ENCODE measurements around the gene WNT8A.
A peak's percentile ranks its signal among the peaks of the same experiment; 100 is the strongest.

The WNT8A gene

GRCh38 chr5:138092301-138092700 lies 8.5 kb downstream of the WNT8A start:
- DNase-seq: no peak

DNA sequence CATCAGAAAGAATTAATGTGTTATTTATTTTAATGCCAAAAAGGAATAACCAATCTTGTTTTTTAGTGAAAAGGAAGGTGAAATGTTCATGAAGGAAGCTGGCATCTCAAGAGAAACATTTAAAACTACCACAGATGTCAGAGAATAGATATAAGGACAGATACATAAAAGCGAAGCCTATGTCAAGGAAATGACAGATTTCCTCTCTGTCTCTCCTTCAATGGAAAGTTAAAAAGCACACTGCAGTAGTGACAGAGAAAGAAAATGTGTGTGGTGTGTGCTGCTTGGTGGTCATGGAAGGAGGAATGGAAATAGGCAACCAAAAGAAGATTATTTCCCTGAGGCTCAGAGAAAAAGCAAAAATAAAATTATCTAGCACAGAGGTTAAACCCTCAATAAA lies 9.2 kb downstream of the WNT8A start:
- no peak for DNase-seq

DNA sequence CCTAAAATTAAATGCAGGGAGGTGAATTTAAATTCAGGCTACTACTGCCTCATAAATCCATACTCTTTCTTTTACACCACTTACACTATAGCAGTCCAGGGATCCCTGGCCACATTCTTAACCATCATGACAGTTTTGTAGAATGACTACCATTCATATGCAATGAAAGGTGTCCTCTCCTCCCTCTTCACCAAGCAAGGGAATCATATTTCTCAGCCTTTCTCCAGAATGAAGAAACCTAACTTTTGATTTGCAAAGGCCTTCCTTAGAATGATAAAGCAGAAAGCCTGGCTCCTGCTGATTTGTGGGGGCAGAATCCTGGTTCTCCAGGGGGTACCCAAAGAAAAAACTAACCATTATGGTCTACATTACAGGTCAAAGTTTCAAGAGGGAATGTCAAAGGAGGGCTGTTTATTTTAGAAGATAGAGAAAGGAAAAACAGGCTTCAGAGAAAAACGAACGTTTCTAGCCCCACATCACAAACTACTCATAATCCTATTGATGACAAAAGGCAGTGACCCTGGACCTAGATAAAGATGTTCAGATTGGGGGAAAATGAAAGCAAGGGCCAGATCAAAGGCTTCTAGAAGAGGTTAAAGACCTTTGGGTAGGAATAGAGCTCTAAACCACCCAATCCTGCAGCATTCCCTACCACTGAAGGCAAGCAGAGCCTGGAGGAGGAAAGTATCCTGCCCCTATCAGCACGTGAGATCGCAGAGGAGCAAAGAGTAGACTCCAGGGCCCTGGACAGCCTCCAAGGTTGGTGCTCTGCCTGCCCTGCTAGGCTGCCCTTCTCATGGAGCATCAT lies 11.5 kb downstream of the WNT8A start:
- DNase-seq: no peak

GRCh38 chr5:138096363-138096762 lies 12.5 kb downstream of the WNT8A start:
- DNase-seq: no peak

- DNase-seq: no peak
These were observed 13.4 kb downstream of the WNT8A start for GRCh38 chr5:138096997-138097828.

DNA sequence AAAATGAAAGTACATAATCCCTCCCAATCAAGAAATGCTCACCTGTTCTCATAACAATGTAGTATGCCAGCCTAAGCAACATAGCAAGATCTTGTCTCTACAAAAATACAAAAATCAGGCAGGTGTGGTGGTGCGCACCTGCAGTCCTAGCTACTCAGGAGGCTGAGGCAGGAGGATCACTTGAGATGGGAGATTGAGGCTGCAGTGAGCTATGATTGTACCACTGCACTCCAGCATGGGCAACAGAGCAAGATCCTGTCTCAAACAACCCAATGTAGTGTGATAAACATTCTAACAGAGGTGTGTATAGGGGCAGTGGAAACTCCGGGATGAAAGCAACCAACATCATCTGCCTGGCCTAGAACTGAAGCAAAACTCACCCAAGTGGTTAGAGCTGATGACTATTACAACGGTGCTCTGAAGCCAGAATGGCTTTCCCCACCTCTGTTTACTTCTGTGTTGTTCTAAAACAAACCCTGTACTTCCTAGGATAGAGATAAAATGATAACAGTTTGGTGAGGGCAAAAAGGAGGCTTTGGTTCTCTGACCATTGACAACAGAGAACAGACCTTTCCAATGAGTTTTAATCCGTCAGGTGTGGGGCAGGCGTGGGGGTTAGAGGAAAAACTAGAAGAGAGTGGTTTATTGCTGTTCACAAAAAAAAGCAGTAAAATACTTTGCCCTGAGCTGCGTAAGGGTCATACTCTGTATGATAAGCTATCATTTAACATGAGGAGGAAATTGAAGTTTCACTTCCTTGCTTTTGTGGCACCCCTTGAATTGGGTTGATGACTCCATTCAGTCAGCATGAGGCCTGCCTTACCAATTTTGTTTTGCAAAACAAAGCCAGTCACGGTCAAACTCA lies 18.9 kb downstream of the WNT8A start:
- DNase-seq: peak; percentile 17

DNA sequence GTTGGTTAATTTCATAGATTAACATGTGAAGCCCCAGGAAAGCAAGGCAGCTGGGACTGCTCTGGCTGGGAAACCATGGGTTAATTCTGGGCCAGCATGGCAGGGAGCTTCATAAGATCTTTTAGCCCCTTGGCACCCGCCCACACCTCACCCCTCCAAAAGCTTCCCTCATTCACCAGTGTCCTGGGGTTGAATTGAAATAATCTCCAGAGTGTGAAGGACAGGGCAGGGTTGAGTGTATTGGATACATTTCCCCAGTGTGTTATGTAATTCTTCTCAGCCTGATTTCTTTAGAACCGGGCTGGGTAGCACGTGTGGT lies 19.4 kb downstream of the WNT8A start:
- no peak for DNase-seq

- no peak for DNase-seq
These were observed 21.9 kb downstream of the WNT8A start for GRCh38 chr5:138105709-138106108.

DNA sequence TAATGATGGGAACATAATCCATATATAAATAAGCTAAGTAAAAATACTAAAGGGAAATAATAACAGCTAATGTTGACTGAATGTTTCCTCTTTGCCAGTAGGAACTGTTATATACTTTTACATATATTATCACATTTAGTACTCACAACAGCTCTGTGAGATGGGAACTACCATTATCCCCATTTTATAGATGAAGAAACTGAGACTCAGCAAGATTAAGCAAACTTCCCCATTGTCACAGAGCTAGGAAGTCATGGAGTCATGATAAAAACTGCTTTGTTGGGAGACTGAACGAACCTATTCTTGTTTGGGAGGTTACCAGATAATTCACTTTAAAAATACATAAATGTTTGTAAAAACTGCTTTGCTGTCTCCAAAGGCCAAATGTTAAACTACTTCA lies 23.4 kb downstream of the WNT8A start:
- no peak for DNase-seq

DNA sequence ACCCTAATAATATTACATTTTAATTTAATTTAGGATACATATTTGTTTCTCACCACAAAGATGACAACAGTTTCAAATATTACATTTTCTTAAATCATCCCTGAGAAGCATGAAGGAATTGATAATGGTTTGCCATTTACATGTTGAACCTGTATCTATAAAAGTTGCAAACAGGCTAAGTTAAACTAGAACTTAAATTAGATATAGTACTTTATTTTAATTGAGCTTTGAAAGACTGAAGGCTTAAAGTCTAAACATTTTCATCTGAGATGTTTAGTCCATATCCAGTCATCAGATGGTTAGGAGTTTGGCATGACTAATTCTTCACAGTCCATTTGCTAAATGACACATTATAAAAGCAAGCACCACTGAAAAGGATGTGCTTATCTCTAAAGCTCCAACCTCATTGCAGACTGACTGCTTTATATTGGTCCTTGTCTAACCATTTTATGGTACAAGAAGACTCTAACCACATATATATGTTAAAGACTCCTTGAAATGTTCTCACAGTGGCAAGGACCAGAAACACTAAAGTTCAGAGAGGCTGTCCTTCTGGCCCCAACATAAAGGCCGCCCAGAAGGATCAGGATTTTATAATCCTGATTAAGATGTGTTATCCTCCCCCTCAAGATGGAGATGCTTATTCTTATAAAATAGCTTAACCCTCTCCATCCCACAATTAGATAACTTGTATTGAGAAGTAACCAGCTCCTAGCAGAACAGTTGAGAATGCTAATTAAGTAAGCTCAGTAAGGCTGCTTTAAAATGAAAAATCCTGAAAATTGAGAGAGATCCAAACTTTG lies 25.8 kb downstream of the WNT8A start:
- no peak for DNase-seq

DNA sequence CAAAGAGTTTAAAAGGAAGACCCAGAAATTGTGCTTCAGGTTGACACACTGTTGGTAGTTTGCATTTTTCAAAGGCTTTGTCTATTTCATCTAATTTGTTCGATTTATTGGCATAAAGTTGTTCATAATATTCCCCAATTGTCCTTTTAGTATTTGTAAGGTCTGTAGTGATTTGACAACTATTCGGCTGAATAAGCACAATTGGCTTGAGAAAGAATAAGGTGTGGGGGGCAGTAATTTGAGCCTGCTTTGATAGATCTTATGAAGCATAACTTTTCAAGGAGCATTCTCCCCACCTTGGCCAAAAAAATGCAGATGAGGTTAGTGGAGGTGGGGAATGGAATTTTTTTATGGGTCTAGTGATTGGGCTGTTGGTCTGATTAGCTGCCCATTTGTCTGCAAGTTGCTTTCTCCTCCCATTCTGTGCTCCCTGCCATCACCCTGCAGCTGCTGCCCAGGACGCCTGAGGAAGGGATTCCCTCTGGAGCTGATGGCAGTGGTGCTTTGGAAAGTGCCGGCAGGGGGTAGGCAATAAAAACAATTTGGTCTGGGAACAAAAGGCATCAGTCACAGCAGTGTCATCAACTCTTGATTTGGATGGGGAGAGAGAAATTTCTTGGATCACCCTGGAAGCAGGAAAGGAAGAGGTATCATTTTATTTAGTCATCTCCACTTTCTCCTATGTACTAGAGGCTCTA lies 26.6 kb downstream of the WNT8A start:
- DNase-seq: no peak

DNA sequence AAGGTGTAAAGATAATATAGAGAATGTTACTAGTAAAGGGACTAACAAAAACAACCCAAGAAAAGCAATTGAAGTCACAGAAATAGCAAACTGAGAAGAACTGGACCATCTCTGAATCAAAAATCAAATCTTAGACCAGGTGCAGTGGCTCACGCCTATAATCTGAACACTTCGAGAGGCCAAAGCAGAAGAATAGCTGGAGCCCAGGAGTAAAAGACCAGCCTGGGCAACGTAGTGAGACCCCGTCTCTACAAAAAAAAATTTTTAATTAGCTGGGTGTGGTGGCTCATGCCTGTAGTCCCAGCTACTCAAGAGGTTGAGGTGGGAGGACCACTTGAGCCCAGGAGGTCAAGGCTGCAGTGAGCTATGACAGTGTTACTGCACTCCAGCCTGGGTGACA lies 27.3 kb downstream of the WNT8A start:
- DNase-seq: no peak

DNA sequence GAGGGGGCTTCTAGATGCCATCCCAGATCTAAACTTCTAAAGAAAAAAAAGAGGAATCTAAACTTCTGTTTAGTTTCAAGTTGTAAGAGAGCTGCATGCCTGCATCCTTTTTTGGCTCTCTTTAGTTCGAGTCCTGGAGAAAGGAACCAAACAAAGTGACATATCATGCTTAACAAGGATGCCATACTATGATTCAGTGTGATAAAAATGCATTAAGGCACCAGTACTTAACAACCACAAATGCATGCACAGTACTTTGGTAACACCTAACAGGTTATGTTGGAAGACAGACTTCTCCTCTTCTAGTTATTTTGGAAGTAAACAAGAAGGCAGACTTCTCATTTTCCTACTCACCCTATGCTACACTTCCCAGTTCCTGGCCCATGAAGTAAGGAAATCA lies 28.1 kb downstream of the WNT8A start:
- no peak for DNase-seq

GRCh38 chr5:138115254-138115653 lies 31.4 kb downstream of the WNT8A start:
- no peak for DNase-seq

DNA sequence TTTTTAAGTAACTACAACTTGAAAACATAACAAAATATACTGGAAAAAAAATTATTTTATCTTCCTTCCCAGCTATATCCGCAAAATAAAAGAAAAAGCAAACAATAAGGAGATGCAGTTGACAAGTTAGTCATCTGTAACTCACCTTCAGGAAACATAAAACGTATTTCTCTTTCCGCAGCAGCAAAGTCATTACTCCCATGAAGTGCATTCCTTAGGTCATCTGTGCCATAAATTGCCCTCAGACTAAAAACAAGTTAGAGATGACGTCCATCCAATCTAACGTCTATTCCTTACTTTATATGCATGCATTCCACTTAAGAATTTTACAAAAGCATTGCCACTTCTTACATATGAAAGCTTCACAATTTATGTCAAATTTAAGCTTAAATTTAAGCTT lies 44.5 kb downstream of the WNT8A start:
- no peak for DNase-seq

- no peak for DNase-seq
These were observed 45.5 kb downstream of the WNT8A start for GRCh38 chr5:138129347-138129746.

DNA sequence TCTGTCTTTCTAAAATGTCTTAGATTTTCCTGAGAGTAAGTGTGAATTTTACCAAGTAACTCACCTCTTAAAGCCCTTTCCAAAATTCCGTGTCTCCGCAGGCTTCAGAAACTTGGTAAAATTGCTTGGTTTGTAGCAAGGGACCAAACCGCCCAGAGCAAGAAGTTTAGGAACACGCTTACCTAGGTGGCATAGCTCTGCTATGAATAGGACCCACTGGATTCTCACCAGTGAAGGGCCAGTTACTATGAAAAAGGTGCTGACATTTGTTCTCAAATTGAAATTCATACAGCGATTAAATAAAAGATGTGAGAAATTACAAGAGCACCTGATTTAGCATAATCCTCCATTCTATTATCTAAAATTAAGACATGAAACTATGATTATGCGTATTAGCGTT lies 48.7 kb downstream of the WNT8A start:
- no peak for DNase-seq

- peak; percentile 54 for DNase-seq
These were observed 55.3 kb downstream of the WNT8A start, which contains the start of gene NME5 for GRCh38 chr5:138138949-138139780. Gene NME5, minus strand, starts transcription at chr5:138139428. Its CDS starts 648 bp downstream, at chr5:138138780.

GRCh38 chr5:138139781-138140090 lies 55.9 kb downstream of the WNT8A start:
- DNase-seq: no peak

DNA sequence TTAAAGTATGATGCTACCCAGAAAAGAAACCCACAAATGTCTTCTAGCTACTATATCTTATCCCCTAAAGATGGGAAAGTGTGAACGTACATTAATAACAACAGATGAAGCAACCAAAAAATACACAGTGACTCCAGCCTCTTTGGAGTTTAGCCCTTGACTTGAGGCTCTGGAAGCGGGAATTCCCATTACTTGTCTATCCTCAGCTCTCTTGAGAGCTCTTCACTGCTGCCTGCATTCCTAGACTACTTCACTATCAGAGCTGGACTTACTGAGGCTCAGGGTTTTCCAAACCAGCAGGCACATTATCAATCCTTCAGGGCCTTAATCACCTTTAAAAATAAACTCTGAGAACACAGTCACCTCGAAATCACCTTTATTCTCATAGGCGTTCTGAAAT lies 56.4 kb downstream of the WNT8A start:
- DNase-seq: no peak
